Erythroblast (primary cell): Measurements from ENCODE around the gene SMURF1.
"Not testable (repeated sequence)": the region's sequence is repeated elsewhere in the genome, so short reads cannot be mapped to it uniquely, and the experiment has no call there.

ENCODE experiments used
- GATA1 ChIP-seq: IDR thresholded peaks from 2 replicates; pipeline ENCODE4 v1.6.1; 2011; ENCODE audit warnings: low read depth, mild to moderate bottlenecking, control low read depth, low read length, moderate library complexity
- POLR2A ChIP-seq: IDR thresholded peaks from 2 replicates; pipeline ENCODE4 v1.6.1; 2011; ENCODE audit warnings: mild to moderate bottlenecking, low read length

DNA sequence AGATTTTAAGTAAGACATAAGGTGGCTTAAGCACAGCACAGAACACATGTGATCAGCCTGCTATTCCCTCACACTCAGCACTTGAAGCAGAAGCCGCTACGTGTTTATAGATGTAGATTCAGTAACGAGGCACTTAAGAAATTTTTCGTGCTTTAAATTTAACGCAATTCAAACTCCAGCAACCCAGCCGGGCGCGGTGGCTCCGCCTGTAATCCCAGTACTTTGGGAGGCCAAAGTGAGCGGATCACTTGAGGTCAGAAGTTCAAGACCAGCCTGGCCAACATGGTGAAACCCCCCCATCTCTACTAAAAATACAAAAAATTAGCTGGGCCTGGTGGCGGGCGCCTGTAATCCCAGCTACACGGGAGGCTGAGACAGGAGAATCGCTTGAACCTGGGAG lies 97.6 kb downstream of the SMURF1 start:
- not testable (repeated sequence) for TF ChIP-seq POLR2A, GATA1
